Measurements from ENCODE around the gene RRP8. TPM values are rescaled to one million over a fixed set of nuclear protein-coding genes. Genes with fewer than 3 reads are reported as not detected.
A peak's percentile ranks its signal among the peaks of the same experiment; 100 is the strongest.

Gene RRP8
- total RNA-seq (2014; rRNA removed; shearing (Covaris generic)), result 18.0 and 20.1 TPM in 2 replicates

DNA sequence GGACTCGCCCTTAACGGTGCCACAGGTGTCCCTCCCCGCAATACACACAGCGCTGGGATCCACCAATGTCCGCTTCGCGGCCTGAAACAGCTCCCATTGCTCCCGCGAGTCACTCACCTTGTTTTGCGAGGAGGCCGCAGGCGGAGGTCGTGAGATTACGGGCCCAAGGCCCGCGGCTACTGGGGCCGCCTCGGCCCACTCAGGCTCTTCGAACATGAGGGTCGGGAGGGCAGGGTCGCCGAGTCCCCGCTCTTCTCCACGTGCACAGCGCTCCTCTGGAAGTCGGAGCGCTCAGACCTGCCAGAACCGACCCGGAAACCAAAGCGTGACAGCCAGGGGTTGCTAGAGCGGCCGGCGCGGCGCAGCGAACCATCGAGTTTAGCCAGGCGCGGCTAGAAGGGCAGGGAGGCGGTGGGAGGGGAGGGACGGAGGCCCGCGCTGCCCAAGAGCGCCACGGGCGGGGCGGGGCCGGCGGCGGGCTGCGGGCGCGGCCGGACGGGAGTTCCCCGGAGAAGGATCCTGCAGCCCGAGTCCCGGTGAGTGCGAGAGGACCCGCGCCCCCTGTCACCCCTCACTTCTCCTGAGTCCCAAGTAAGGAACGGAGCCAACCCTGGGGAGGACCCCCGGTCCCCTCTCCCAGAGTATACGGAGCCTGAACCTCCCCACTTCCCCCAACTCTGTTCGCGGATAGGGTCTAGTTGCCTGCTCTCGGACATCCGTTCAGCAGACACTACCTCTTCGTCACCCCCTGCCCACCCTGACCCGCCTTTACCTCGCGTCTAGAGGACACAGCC is at the start of gene RRP8, which contains the start of gene ILK:
RRP8 (minus strand) TSS at position 330 of the 794 bp plus-strand sequence; CDS start at position 216, 114 bp downstream.
ILK (plus strand) TSS at position 488 of the 794 bp plus-strand sequence. CDS start 498 bp downstream, outside the sequence.
- Histone ChIP-seq H3K4me3 (ENCODE audit: insufficient read depth, low read depth, low read length) (peak within 1 kb of the TSS; percentile 95), H3K36me3 (replicated peaks; ENCODE audit: control insufficient read depth, insufficient read depth, low read length) (peaks cover 24% of the 10 kb centered on the region)

DNA sequence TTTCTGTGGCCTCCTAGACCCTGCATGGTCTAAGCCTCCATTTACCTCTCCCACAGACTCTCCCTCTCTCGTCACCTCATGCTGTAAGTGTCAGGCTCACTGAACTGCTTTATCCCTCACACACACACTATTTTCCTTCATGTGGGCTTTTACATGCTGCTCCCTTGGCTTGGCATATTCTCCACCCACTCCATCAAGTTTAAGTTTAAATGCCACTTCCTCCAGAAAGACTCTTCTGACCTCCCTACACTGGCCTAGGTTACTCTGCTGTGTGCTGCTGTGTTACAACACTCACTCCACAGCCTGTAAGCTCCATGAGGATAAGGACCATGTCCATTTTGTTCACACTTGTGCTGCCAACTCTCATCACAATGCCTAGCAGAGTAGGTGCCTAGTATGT is 49.7 kb upstream of the RRP8 start:
- Histone ChIP-seq H3K4me3 (ENCODE audit: insufficient read depth, low read depth, low read length) (no peak overlapping the region), H3K27me3 (ENCODE audit: control insufficient read depth, insufficient read depth, low read length) (peaks cover 24% of the 10 kb centered on the region), H3K36me3 (replicated peaks; ENCODE audit: control insufficient read depth, insufficient read depth, low read length) (no peaks in the 10 kb centered on the region)
- DNase-seq, result no peak

More for the DNA sequence above, at the start of gene RRP8, which contains the start of gene ILK:
- DNase-seq, result peak; percentile 98
- H3K27me3 ChIP-seq (ENCODE audit: control insufficient read depth, insufficient read depth, low read length), result no peaks in the 10 kb centered on the region

- DNase-seq, result peak; percentile 12
- Histone ChIP-seq H3K4me3 (ENCODE audit: insufficient read depth, low read depth, low read length) (no peak overlapping the region), H3K36me3 (replicated peaks; ENCODE audit: control insufficient read depth, insufficient read depth, low read length) (no peaks in the 10 kb centered on the region), H3K27me3 (ENCODE audit: control insufficient read depth, insufficient read depth, low read length) (peaks cover 19% of the 10 kb centered on the region)
Observed at GRCh38 chr11:6652182-6652581, 48.8 kb upstream of the RRP8 start.

DNA sequence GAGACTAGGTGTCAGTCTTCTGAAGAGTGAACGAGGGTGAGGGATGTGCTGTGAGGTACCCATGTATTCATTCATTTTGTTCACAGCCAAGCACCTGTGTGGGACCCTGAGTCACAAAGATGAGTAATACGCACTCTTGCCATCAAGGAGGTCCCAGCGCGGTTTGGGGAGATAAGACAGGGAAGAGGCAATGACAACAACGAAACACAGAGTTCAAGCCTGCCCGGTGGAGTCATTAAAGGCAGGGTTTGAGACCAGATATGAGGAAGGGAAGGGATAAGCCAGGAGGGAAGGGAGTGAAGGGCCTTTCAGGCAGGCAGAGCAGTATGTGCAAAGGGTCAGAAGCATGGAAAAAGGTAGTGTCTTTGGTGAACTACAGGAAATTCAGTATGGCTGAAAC is 47.6 kb upstream of the RRP8 start:
- no peak overlapping the region for H3K4me3 ChIP-seq (ENCODE audit: insufficient read depth, low read depth, low read length)
- H3K36me3 ChIP-seq (replicated peaks; ENCODE audit: control insufficient read depth, insufficient read depth, low read length), result no peaks in the 10 kb centered on the region
- DNase-seq, result peak; percentile 6
- peaks cover 11% of the 10 kb centered on the region for H3K27me3 ChIP-seq (ENCODE audit: control insufficient read depth, insufficient read depth, low read length)

DNA sequence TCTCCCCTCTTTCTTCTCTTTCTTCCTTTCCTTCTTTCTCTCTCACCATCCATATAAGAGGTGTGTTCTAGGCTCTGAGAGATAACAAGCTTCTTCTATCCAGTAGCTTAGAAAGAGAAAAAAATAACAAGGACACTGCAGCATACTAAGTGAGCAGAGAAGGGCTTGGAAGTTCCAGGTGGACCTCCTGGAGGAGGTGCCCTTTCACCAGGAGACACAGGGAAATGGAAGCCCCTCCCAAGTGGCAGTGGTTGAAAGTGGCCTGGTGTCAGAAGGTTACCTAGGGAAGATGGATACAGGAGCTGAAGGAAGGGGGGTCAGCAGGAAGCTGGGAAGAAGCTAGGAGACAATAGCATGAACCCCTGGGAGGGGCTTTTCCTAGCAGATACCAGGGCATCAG is 46.7 kb upstream of the RRP8 start:
- peak; percentile 29 for DNase-seq
- Histone ChIP-seq H3K4me3 (ENCODE audit: insufficient read depth, low read depth, low read length) (no peak overlapping the region), H3K27me3 (ENCODE audit: control insufficient read depth, insufficient read depth, low read length) (peaks cover 9% of the 10 kb centered on the region), H3K36me3 (replicated peaks; ENCODE audit: control insufficient read depth, insufficient read depth, low read length) (no peaks in the 10 kb centered on the region)

DNA sequence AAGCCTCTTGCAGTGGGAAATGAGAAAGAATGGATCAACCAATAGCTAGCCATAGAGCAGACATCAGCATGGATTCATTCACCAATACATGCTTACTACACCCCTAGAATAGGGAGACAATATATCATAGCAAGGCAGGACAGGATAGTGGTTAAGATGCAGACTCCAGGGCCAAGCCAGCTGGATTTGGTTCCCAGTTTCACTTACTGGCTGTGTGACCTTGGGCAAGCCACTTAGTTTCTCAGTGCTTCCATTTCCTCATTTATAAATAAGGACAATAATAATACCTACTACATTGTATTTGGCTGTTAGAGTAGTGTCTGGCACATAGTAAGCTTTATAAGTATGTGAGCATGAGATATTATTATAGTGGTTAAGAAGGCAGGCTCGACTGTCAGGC is 45.1 kb upstream of the RRP8 start:
- Histone ChIP-seq H3K4me3 (ENCODE audit: insufficient read depth, low read depth, low read length) (no peak overlapping the region), H3K27me3 (ENCODE audit: control insufficient read depth, insufficient read depth, low read length) (no peaks in the 10 kb centered on the region; the same call in 1 of the 2 replicates)
- peak; percentile 8 for DNase-seq

GRCh38 chr11:6647836-6648235 is 44.4 kb upstream of the RRP8 start:
- no peak overlapping the region for H3K4me3 ChIP-seq (ENCODE audit: insufficient read depth, low read depth, low read length)
- no peaks in the 10 kb centered on the region for H3K36me3 ChIP-seq (replicated peaks; ENCODE audit: control insufficient read depth, insufficient read depth, low read length)
- no peaks in the 10 kb centered on the region; the same call in 1 of the 2 replicates for H3K27me3 ChIP-seq (ENCODE audit: control insufficient read depth, insufficient read depth, low read length)
- no peak for DNase-seq

More for the DNA sequence above, 45.1 kb upstream of the RRP8 start:
- H3K36me3 ChIP-seq (replicated peaks; ENCODE audit: control insufficient read depth, insufficient read depth, low read length), result no peaks in the 10 kb centered on the region

GRCh38 chr11:6646918-6647679 is 43.7 kb upstream of the RRP8 start:
- no peak overlapping the region for H3K4me3 ChIP-seq (ENCODE audit: insufficient read depth, low read depth, low read length)
- DNase-seq, result peak; percentile 70

GRCh38 chr11:6646576-6646917 is 43.1 kb upstream of the RRP8 start:
- H3K4me3 ChIP-seq (ENCODE audit: insufficient read depth, low read depth, low read length), result no peak overlapping the region
- no peak for DNase-seq
- H3K27me3 ChIP-seq (ENCODE audit: control insufficient read depth, insufficient read depth, low read length), result no peaks in the 10 kb centered on the region; the same call in 1 of the 2 replicates
- H3K36me3 ChIP-seq (replicated peaks; ENCODE audit: control insufficient read depth, insufficient read depth, low read length), result no peaks in the 10 kb centered on the region

More at GRCh38 chr11:6646918-6647679, 43.7 kb upstream of the RRP8 start:
- Histone ChIP-seq H3K36me3 (replicated peaks; ENCODE audit: control insufficient read depth, insufficient read depth, low read length) (no peaks in the 10 kb centered on the region), H3K27me3 (ENCODE audit: control insufficient read depth, insufficient read depth, low read length) (no peaks in the 10 kb centered on the region; the same call in 1 of the 2 replicates)

GRCh38 chr11:6646071-6646470 is 42.7 kb upstream of the RRP8 start:
- Histone ChIP-seq H3K36me3 (replicated peaks; ENCODE audit: control insufficient read depth, insufficient read depth, low read length) (no peaks in the 10 kb centered on the region), H3K27me3 (ENCODE audit: control insufficient read depth, insufficient read depth, low read length) (no peaks in the 10 kb centered on the region; the same call in 1 of the 2 replicates), H3K4me3 (ENCODE audit: insufficient read depth, low read depth, low read length) (no peak overlapping the region)
- no peak for DNase-seq

GRCh38 chr11:6642957-6643356 is 39.5 kb upstream of the RRP8 start:
- Histone ChIP-seq H3K36me3 (replicated peaks; ENCODE audit: control insufficient read depth, insufficient read depth, low read length) (no peaks in the 10 kb centered on the region), H3K27me3 (ENCODE audit: control insufficient read depth, insufficient read depth, low read length) (no peaks in the 10 kb centered on the region), H3K4me3 (ENCODE audit: insufficient read depth, low read depth, low read length) (no peak overlapping the region)
- peak; percentile 53 for DNase-seq

GRCh38 chr11:6640985-6641701 is 37.7 kb upstream of the RRP8 start:
- no peak for DNase-seq
- Histone ChIP-seq H3K36me3 (replicated peaks; ENCODE audit: control insufficient read depth, insufficient read depth, low read length) (no peaks in the 10 kb centered on the region), H3K27me3 (ENCODE audit: control insufficient read depth, insufficient read depth, low read length) (no peaks in the 10 kb centered on the region), H3K4me3 (ENCODE audit: insufficient read depth, low read depth, low read length) (no peak overlapping the region)

DNA sequence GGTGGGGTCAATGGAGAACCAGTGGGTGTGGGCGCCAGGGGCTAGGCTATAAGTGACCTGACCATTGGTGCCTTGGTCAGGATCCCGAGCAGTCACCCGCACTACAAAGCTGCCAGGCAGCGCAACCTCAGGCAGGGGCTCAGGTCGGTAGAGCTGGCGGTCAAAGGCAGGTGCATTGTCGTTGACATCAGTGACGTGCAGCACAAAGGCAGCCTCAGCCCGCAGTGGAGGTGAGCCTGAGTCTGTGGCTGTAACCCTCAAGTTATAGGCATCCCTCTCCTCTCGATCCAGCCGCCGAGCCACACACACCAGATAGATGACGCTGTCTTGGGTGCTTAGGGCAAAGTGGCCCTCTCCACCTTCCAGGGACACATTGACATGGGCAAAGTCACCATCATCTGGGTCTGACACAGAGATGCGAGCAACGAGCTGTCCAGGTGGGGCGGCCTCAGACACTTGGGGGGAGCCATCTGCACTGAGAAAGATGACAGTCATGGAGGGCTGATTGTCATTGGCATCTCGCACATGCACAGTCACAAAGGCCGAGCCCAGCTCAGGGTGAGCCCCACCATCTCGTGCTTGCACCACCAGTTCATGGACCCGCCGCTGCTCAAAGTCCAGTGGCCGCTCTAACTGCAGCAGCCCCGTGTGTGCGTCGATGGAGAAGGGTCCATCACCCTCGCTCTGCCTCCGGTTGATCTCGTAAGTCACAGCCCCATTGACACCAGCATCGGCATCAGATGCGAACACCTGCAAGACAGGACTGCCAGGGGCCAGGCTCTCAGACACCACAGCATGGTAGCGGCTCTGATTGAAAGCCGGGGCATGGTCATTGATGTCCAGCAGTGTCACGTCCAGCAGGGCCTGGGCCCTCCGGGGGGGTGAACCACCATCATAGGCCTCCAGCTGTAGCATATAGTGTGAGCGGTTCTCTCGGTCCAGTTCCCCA is 36.9 kb upstream of the RRP8 start:
- DNase-seq, result no peak
- Histone ChIP-seq H3K36me3 (replicated peaks; ENCODE audit: control insufficient read depth, insufficient read depth, low read length) (no peaks in the 10 kb centered on the region), H3K4me3 (ENCODE audit: insufficient read depth, low read depth, low read length) (no peak overlapping the region), H3K27me3 (ENCODE audit: control insufficient read depth, insufficient read depth, low read length) (no peaks in the 10 kb centered on the region)
